ENCODE measurements around the gene ELOVL5.
"Not testable (repeated sequence)": the region's sequence is repeated elsewhere in the genome, so short reads cannot be mapped to it uniquely, and the experiment has no call there.

The ELOVL5 gene

DNA sequence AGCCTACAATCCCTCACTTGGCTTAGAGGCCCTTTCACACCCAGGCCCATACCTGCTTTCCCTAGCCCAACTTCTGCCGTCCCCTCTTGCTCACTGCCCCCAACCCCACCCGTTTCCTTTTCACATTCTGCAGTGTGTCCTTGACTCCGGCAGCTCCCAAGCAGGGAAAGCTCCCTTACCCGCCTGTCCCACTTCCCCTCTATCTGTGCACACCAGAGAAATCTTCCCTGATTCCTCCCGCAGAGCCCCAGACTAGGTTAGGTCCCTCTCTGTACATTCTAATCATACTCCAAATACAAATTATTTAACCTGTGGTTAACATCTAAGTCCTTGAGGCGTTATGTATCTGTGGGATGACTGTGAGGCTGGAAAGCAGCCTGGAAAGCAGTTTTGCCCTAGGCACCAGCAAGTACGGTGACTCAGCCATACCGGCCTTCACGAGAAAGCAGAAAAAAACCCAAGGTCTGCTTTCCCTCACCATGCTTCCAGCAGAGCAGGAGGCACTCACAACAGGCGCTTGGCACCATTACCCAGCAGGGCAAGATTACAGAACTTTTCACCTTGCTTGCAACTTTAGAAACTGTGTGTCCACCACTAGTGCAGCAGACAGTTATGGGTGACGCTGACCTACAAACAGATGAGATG, 22.3 kb downstream of the ELOVL5 start:
- Mint-ChIP-seq H3K27ac (no peak overlapping the region), H3K36me3 (ENCODE audit: low read depth) (peaks cover 26% of the 10 kb centered on the region), H3K4me3 (no peak overlapping the region), H3K4me1 (ENCODE audit: low read depth) (peaks cover 75% of the 10 kb centered on the region), H3K9me3 (no peaks in the 10 kb centered on the region), H3K27me3 (no peaks in the 10 kb centered on the region)

DNA sequence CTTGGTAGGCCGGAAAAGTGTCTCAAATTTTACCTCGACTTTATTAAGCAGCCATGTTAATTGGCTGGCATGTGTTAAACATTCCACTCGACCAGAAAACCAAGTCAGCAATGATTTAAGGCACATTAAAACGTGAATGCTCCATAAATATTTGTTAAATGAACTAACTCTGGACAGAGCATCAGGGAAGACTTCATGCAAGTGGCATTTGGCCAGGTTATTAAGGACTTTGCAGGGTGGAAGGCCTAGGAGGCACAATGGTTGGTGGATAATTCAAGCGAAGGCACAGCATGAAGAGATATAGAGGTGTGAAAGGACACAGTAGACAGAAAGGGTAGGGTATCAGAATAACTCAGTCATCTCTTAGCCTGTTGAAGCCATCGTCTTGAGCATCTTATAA, 23.0 kb downstream of the ELOVL5 start:
- Mint-ChIP-seq H3K36me3 (ENCODE audit: low read depth) (peaks cover 22% of the 10 kb centered on the region), H3K4me3 (no peak overlapping the region), H3K9me3 (no peaks in the 10 kb centered on the region), H3K27me3 (no peaks in the 10 kb centered on the region), H3K4me1 (ENCODE audit: low read depth) (peaks cover 71% of the 10 kb centered on the region), H3K27ac (no peak overlapping the region)

DNA sequence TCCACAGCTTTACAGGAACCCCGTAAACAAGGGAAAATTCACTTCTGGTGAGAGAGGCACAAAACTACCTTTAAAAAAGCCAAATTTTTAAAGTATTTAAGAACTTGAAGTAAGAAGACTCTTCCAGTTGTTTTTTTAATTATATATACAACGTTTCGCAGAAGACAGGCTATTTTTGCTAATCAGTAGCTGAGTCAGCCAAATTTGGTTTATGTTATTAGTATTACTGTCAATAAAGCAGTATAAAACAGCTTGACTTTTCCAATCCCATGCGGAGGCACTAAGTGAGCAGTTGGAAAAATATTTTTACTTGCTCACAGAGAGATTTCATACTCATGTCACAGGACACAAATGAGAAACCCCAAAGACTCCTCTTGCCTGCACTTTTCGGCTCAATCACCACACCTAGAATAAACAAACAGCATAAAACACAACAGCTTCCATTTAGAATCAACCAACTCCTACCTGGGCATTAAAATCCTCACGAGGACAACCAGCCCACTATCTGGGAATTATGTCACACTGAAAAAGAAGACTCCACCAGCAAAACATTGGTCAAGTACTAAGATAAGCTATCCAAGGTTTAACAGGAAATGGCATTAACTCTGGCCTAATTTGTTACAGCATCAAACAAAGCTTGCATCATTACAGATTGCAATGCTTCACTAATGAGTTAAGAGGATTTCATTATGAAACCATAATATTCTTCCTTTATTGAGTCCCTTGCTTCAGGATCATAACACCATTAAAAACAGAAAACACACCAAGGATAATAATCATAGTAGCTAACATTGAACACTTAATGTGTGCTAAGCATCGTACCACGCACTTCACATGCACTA, 26.3 kb downstream of the ELOVL5 start:
- H3K27me3 Mint-ChIP-seq = no peaks in the 10 kb centered on the region
- no peaks in the 10 kb centered on the region for H3K9me3 Mint-ChIP-seq
- H3K27ac Mint-ChIP-seq = no peak overlapping the region
- H3K36me3 Mint-ChIP-seq (ENCODE audit: low read depth) = peaks cover 27% of the 10 kb centered on the region
- peaks cover 63% of the 10 kb centered on the region for H3K4me1 Mint-ChIP-seq (ENCODE audit: low read depth)
- H3K4me3 Mint-ChIP-seq = no peak overlapping the region

DNA sequence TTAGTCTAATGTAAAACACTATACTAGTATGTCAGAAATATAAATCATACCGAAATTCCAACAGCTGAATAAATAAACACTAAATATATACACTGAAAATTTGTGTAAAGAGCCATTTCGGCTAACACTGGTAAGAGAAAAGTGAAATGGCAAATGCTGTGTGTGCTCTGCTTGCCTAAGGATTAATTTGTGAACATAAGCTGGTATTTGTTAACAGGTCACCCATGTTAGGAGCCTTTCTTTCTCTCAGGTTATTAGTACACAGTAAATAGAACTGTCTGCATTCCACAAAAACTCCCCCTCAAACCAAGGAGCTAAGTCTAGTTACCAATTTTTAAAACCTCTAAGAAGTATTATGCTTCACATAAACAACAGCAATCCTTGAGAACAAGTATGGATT, 27.0 kb downstream of the ELOVL5 start:
- H3K27me3 Mint-ChIP-seq = no peaks in the 10 kb centered on the region
- no peak overlapping the region for H3K4me3 Mint-ChIP-seq

DNA sequence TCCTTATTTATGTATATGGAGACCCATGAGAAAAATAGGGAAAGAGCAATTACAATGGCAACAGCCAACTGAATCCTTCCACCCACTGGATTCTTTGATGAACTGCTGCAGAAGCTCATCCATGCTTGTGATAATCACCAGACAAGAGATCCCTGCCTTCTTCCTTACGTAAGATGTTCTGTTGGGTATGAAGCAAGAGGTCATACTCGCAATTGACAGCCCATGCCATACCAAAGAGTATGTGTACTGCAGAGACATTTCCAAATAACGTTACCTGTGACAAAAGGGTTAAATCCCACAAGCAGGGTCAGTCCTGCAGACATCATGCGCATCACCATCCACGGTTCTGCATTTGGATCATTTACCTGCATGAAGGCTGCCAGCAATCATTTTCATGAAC, 27.8 kb downstream of the ELOVL5 start:
- Mint-ChIP-seq H3K4me3 (no peak overlapping the region), H3K9me3 (no peaks in the 10 kb centered on the region), H3K36me3 (ENCODE audit: low read depth) (peaks cover 21% of the 10 kb centered on the region), H3K27me3 (no peaks in the 10 kb centered on the region), H3K27ac (no peak overlapping the region), H3K4me1 (ENCODE audit: low read depth) (peaks cover 63% of the 10 kb centered on the region)

More for the DNA sequence above, 27.0 kb downstream of the ELOVL5 start:
- H3K36me3 Mint-ChIP-seq (ENCODE audit: low read depth) = peaks cover 23% of the 10 kb centered on the region
- peaks cover 63% of the 10 kb centered on the region for H3K4me1 Mint-ChIP-seq (ENCODE audit: low read depth)
- H3K9me3 Mint-ChIP-seq = no peaks in the 10 kb centered on the region
- H3K27ac Mint-ChIP-seq = no peak overlapping the region

DNA sequence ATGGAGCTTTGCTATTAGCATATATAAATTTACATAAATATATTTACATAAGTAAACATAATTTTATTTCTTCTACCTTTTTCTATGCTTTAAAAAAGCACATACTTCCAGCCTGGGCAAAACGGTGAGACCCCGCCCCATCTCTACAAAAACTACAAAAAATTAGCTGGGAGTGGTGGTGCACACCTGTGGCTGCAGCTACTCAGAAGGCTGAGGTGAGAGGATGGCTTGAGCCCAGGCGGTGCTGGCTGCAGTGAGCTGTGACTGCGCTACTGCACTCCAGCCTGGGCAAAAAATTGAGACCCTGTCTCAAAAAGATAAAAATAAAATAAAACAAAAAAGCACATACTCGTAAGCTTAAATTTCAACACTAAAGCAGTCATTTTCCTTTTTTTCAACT, 30.3 kb downstream of the ELOVL5 start:
- H3K36me3 Mint-ChIP-seq (ENCODE audit: low read depth) = peaks cover 20% of the 10 kb centered on the region
- H3K27me3 Mint-ChIP-seq = no peaks in the 10 kb centered on the region
- no peak overlapping the region for H3K27ac Mint-ChIP-seq
- H3K9me3 Mint-ChIP-seq = no peaks in the 10 kb centered on the region
- no peak overlapping the region for H3K4me3 Mint-ChIP-seq
- H3K4me1 Mint-ChIP-seq (ENCODE audit: low read depth) = peaks cover 70% of the 10 kb centered on the region

DNA sequence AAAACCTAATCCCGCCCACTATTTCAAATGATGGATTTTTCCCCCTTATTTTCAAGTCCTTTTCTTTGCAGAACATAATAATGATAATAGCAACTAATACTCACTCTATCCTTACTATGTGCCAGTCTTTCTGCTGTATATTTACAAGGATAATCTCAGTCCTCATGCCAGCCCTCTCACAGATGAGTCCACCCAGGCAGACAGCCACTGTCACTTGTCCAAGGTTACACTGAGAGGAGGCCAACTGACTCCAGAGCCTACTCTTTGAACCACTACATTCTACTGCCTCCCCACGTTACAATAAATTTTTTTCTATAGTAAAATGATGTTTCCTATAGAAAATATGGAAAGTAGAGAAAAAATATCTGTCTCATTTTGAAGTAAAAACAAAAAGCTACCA, 30.9 kb downstream of the ELOVL5 start:
- Mint-ChIP-seq H3K4me1 (ENCODE audit: low read depth) (peaks cover 70% of the 10 kb centered on the region), H3K27ac (no peak overlapping the region), H3K4me3 (no peak overlapping the region), H3K27me3 (no peaks in the 10 kb centered on the region), H3K36me3 (ENCODE audit: low read depth) (peaks cover 23% of the 10 kb centered on the region), H3K9me3 (no peaks in the 10 kb centered on the region)

DNA sequence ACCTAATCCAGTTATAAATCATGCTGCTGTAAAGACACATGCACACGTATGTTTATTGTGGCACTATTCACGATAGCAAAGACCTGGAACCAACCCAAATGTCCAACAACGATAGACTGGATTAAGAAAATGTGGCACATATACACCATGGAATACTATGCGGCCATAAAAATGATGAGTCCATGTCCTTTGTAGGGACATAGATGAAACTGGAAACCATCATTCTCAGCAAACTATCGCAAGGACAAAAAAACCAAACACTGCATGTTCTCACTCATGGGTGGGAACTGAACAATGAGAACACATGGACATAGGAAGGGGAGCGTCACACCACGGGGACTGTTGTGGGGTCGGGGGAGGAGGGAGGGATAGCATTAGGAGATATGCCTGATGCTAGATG, 31.5 kb downstream of the ELOVL5 start:
- not testable (repeated sequence) for H3K9me3 Mint-ChIP-seq, H3K27me3 Mint-ChIP-seq, H3K27ac Mint-ChIP-seq, H3K4me3 Mint-ChIP-seq
- Mint-ChIP-seq H3K36me3 (ENCODE audit: low read depth) (peaks cover 29% of the 10 kb centered on the region), H3K4me1 (ENCODE audit: low read depth) (peaks cover 70% of the 10 kb centered on the region)

DNA sequence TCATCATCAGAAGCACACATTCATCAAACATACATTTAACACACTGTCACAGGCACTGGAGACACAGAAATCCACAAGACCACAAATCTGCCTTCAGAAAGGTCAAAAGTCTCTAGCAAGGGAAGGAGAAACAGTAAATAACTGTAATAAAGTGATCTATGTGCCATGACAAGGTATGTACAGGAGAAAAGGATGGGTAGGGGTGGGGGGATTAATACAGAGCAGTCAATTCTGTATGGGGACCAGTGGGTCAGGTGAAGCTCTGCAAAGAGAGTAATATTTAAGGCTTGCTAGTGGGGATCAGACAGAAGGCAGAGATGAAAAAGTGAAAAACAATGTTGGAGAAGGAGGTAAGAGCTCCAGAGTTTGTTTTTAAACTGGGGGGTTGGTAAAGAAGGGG, 32.6 kb downstream of the ELOVL5 start:
- Mint-ChIP-seq H3K27ac (peak overlapping the region; percentile 61), H3K4me3 (peak overlapping the region; percentile 6)

DNA sequence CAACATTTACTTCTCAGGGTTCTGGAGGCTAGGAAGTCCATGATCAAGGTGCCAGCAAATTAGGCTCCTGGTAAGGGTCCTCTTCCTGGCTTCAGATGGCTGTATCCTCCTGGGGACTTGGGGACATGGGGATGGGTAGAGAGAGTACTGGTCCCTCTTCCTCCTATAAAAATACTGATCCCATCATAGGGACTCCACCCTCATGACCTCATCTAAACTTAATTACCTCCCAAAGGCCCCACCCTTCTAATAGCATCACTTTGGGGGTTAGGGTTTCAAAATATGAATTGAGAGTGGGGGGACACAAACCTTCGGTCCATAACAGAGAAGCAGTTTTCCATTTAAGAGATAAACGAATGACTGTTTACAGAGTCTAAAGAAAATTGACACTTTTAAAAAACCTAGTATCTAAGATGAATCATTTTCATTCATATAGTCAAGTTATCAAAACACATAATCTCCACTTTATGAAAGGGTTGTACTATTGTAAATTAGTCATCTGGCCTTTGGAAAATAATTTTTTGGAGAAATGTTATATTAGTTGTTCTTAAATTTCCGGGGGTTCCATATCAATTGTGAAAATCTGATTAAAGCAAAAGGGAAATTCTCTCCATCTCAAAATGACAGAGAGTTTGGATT, 33.5 kb downstream of the ELOVL5 start:
- Mint-ChIP-seq H3K27ac (peak overlapping the region; percentile 61), H3K4me3 (peak overlapping the region; percentile 13), H3K27me3 (no peaks in the 10 kb centered on the region), H3K36me3 (ENCODE audit: low read depth) (peaks cover 32% of the 10 kb centered on the region), H3K4me1 (ENCODE audit: low read depth) (peaks cover 77% of the 10 kb centered on the region), H3K9me3 (no peaks in the 10 kb centered on the region)

More for the DNA sequence above, 32.6 kb downstream of the ELOVL5 start:
- H3K27me3 Mint-ChIP-seq = no peaks in the 10 kb centered on the region
- H3K4me1 Mint-ChIP-seq (ENCODE audit: low read depth) = peaks cover 74% of the 10 kb centered on the region
- H3K36me3 Mint-ChIP-seq (ENCODE audit: low read depth) = peaks cover 36% of the 10 kb centered on the region
- no peaks in the 10 kb centered on the region for H3K9me3 Mint-ChIP-seq

DNA sequence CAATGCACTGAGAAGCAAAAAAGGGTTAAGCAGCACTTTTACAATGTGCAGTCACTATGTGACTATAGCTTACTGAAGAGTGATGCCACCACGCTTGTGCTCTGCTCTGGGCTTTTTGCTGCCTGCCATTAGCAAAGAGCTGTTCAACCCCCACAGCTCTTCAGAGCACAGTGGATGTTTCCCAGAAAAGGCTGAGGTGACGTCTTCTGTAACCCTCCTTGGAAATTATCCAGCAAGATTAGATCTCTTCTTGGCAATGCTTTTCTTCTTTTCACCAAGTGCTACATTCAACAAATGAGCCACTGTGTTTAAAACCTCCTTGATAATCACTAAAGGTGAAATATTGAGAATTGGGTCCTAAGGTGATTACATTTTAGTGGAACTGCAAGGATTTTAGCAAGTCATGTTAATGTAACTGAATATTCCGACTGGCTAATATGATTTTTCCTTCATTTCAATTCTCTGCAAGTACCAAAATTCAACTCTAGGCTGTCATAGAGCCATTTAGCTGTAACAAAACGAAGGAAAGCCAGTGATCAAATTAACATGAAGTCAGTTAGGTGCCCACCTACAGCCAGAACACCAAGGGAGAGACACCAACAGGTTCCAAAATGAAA, 34.9 kb downstream of the ELOVL5 start:
- H3K27me3 Mint-ChIP-seq = no peaks in the 10 kb centered on the region
- no peak overlapping the region for H3K4me3 Mint-ChIP-seq

DNA sequence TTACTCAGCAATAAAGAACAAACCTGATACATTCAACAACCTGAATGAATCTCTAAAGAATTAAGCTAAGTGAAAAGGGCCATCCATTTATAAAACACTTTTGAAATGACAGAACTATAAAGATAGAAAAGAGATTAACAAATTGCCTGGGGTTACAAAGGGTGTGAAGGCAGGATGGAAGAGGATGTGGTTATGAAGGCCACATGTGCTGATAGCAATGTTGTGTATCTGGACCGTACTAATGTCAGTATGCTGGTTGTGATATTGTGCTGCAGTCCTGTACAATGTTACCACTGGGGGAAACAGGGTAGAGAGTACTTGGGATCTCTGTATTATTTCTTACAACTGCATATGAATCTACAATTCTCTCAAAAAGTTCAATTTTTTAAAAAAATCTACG, 36.4 kb downstream of the ELOVL5 start:
- Mint-ChIP-seq H3K27ac (peak overlapping the region; percentile 79), H3K4me3 (peak overlapping the region; percentile 7), H3K36me3 (ENCODE audit: low read depth) (peaks cover 27% of the 10 kb centered on the region), H3K4me1 (ENCODE audit: low read depth) (peaks cover 100% of the 10 kb centered on the region), H3K9me3 (no peaks in the 10 kb centered on the region), H3K27me3 (no peaks in the 10 kb centered on the region)

More for the DNA sequence above, 34.9 kb downstream of the ELOVL5 start:
- Mint-ChIP-seq H3K27ac (peak overlapping the region; percentile 13), H3K9me3 (no peaks in the 10 kb centered on the region), H3K4me1 (ENCODE audit: low read depth) (peaks cover 86% of the 10 kb centered on the region), H3K36me3 (ENCODE audit: low read depth) (peaks cover 27% of the 10 kb centered on the region)

DNA sequence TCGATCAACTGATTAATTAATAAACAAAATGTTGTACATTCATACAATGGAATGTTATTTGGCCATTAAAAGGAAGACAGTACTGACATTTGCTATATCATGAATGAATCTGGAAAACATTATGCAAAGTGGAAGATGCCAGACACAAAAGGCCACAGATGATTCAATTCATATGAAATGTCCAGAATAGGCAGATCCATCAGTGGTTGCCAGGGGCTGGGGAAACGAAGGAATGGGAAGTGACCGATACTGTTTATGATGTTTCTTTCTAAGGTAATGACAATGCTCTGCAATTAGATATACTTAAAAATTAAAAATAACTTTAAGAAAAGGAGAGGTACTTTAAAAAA, 37.2 kb downstream of the ELOVL5 start:
- H3K27ac Mint-ChIP-seq = peak overlapping the region; percentile 93
- peak overlapping the region; percentile 51 for H3K4me3 Mint-ChIP-seq
- no peaks in the 10 kb centered on the region for H3K9me3 Mint-ChIP-seq
- peaks cover 27% of the 10 kb centered on the region for H3K36me3 Mint-ChIP-seq (ENCODE audit: low read depth)
- no peaks in the 10 kb centered on the region for H3K27me3 Mint-ChIP-seq
- peaks cover 100% of the 10 kb centered on the region for H3K4me1 Mint-ChIP-seq (ENCODE audit: low read depth)

DNA sequence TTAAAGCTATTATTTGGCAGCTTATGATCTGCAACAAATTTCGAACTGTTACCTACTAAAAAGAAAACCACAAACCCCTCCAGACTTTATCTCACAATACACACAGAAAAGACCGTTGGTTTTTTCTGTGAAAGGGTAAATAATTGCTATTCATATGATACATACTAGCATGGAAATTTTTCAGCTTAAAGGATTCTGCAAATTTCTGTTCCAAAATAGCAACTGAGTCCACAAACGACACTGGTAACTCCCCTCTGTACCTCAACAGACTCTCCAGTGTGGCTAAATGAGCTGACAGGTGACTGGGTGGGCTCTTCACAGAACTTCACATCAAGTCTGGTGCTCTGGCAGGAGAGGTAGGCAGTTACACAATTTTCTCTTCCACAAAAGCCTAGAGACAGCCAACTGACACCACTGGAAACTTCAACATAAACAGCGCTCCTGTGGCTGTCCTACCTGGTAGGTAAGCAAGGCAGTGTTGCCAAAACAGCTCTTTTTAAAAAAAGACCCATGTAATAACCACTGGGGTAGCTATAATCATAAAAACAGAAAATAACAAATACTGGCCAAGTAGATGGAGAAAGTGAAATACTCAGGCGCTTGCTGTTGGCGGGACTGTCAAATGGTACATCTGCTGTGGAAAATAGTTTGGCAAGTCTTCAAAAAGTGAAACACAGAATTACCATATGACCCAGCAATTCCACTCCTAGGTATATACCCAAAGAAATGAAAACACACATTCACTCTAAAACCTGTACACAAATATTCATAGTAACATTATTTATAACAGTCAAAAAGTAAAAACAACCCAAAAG, 37.8 kb downstream of the ELOVL5 start:
- peaks cover 27% of the 10 kb centered on the region for H3K36me3 Mint-ChIP-seq (ENCODE audit: low read depth)
- H3K4me1 Mint-ChIP-seq (ENCODE audit: low read depth) = peaks cover 98% of the 10 kb centered on the region
- peak overlapping the region; percentile 51 for H3K4me3 Mint-ChIP-seq
- H3K27me3 Mint-ChIP-seq = no peaks in the 10 kb centered on the region
- no peaks in the 10 kb centered on the region for H3K9me3 Mint-ChIP-seq
- peak overlapping the region; percentile 93 for H3K27ac Mint-ChIP-seq

Measured in stimulated activated naive CD8-positive, alpha-beta T cell treated with anti-CD3 and anti-CD28 coated beads, Interleukin-15, Interleukin-2, amounts not matched to agents 100 ng/mL and 50 ng/mL, for 24 hours (primary cell).